ENCODE data around the gene FIBP. TPM values are rescaled to one million over a fixed set of nuclear protein-coding genes. Genes with fewer than 3 reads are reported as not detected.

FIBP gene
- total RNA-seq, 1 experiment from 2014 or later, result 80.8 TPM

GRCh38 chr11:65857853-65858680, 30.2 kb downstream of the FIBP start, which contains the start of gene CFL1:
Gene CFL1 (minus strand): TSS chr11:65858180. CDS start chr11:65858099, 81 bp downstream.
- intact Hi-C loops (cut with micrococcal nuclease), result no loop called here
- Mint-ChIP-seq H3K27ac (ENCODE audit: low read depth, unreplicated experiment) (peak within 1 kb of the TSS; percentile 94), H3K4me3 (ENCODE audit: unreplicated experiment) (peak within 1 kb of the TSS; percentile 83), H3K4me1 (ENCODE audit: insufficient read depth, unreplicated experiment) (peaks cover 37% of the 10 kb centered on the region), H3K27me3 (ENCODE audit: insufficient read depth, unreplicated experiment) (no peaks in the 10 kb centered on the region), H3K36me3 (ENCODE audit: insufficient read depth, unreplicated experiment) (peaks cover 55% of the 10 kb centered on the region), H3K9me3 (ENCODE audit: unreplicated experiment) (no peaks in the 10 kb centered on the region)
- no peak for TF ChIP-seq CTCF (IDR thresholded peaks at IDR 0.05; ENCODE audit: unreplicated experiment)
- POLR2A ChIA-PET, result interaction anchor here (0.6 to 6.2 kb wide), 38 partner anchors 9 to 679 kb away, joined by 3 to 181 read pairs (median 5); partner anchors contain the start of genes AP5B1, BANF1, C11orf68 and CCDC85B
- CTCF ChIA-PET, result interaction anchor here (0.6 to 4.0 kb wide), 5 partner anchors 9 to 256 kb away, joined by 3 to 41 read pairs (median 4); no protein-coding TSS in a partner anchor
- peak; percentile 97 for DNase-seq (ENCODE audit: unreplicated experiment)
- no TSS peak for BruUV-seq (replicated peaks)

GRCh38 chr11:65857500-65857852, 30.8 kb downstream of the FIBP start:
- H3K27me3 Mint-ChIP-seq (ENCODE audit: insufficient read depth, unreplicated experiment), result no peaks in the 10 kb centered on the region
- peak overlapping the region; percentile 83 for H3K4me3 Mint-ChIP-seq (ENCODE audit: unreplicated experiment)
- CTCF ChIA-PET, result interaction anchor here (0.7 to 0.9 kb wide), 2 partner anchors 46 to 246 kb away, joined by 3 read pairs; no protein-coding TSS in a partner anchor
- intact Hi-C loops (cut with micrococcal nuclease), result no loop called here
- POLR2A ChIA-PET, result interaction anchor here (0.6 to 6.2 kb wide), 26 partner anchors 9 to 1725 kb away, joined by 3 to 181 read pairs (median 5); partner anchors contain the start of genes AP5B1, BANF1, C11orf68 and CCDC85B
- peaks cover 56% of the 10 kb centered on the region for H3K36me3 Mint-ChIP-seq (ENCODE audit: insufficient read depth, unreplicated experiment)
- H3K27ac Mint-ChIP-seq (ENCODE audit: low read depth, unreplicated experiment), result peak overlapping the region; percentile 94
- no TSS peak for BruUV-seq (replicated peaks)
- no peak for DNase-seq (ENCODE audit: unreplicated experiment)
- H3K4me1 Mint-ChIP-seq (ENCODE audit: insufficient read depth, unreplicated experiment), result peaks cover 31% of the 10 kb centered on the region
- no peaks in the 10 kb centered on the region for H3K9me3 Mint-ChIP-seq (ENCODE audit: unreplicated experiment)
- TF ChIP-seq CTCF (IDR thresholded peaks at IDR 0.05; ENCODE audit: unreplicated experiment), result no peak

GRCh38 chr11:65856689-65857499, 31.4 kb downstream of the FIBP start:
- H3K4me1 Mint-ChIP-seq (ENCODE audit: insufficient read depth, unreplicated experiment), result peaks cover 29% of the 10 kb centered on the region
- CTCF ChIA-PET, result interaction anchor here (0.6 to 0.9 kb wide), 3 partner anchors 11 to 245 kb away, joined by 3 read pairs; no protein-coding TSS in a partner anchor

More at GRCh38 chr11:65856689-65857499, 31.4 kb downstream of the FIBP start:
- no peaks in the 10 kb centered on the region for H3K27me3 Mint-ChIP-seq (ENCODE audit: insufficient read depth, unreplicated experiment)
- POLR2A ChIA-PET, result interaction anchor here (0.6 to 6.2 kb wide), 16 partner anchors 10 to 1725 kb away, joined by 3 to 181 read pairs (median 5); partner anchors contain the start of genes AP5B1, BANF1, CCDC85B and EIF1AD
- intact Hi-C loops (cut with micrococcal nuclease), result no loop called here
- H3K4me3 Mint-ChIP-seq (ENCODE audit: unreplicated experiment), result peak overlapping the region; percentile 83
- H3K36me3 Mint-ChIP-seq (ENCODE audit: insufficient read depth, unreplicated experiment), result peaks cover 55% of the 10 kb centered on the region
- no TSS peak for BruUV-seq (replicated peaks)
- no peaks in the 10 kb centered on the region for H3K9me3 Mint-ChIP-seq (ENCODE audit: unreplicated experiment)
- peak overlapping the region; percentile 94 for H3K27ac Mint-ChIP-seq (ENCODE audit: low read depth, unreplicated experiment)
- DNase-seq (ENCODE audit: unreplicated experiment), result peak; percentile 72
- TF ChIP-seq CTCF (IDR thresholded peaks at IDR 0.05; ENCODE audit: unreplicated experiment), result no peak

All from MCF 10A (cell line).